ENCODE results near the gene SMAD6. TPM values are rescaled to one million over a fixed set of nuclear protein-coding genes. Genes with fewer than 3 reads are reported as not detected.

SMAD6 gene
- total RNA-seq, 1 experiment from 2014 or later: 6.6 TPM

GRCh38 chr15:66692808-66693596 lies 9.0 kb upstream of the SMAD6 start:
- ChIA-PET POLR2A (no interaction called here), CTCF (no interaction called here), RAD21 (ENCODE audit: low non-redundant PET in 1 of 2, low total read pairs in 2 of 2, uncharacterized antibody in 2 of 2, unreplicated experiment in 2 of 2) (interaction anchor here in 1 of 2 experiments (0.6 kb wide), 1 partner anchor 96 kb away, joined by 3 read pairs; no protein-coding TSS in a partner anchor)
- Histone ChIP-seq H3K4me2 (ENCODE audit: low read length) (no peak overlapping the region), H3K9me2 (ENCODE audit: insufficient read depth) (no peaks in the 10 kb centered on the region), H3K9me3 (ENCODE audit: control insufficient read depth in 1 of 2, insufficient read depth in 1 of 2, low read depth in 1 of 2, low read length in 2 of 2) (no peaks in the 10 kb centered on the region), H3K9ac (ENCODE audit: low read length) (no peak overlapping the region), H4K20me1 (ENCODE audit: insufficient read depth) (no peaks in the 10 kb centered on the region), H3K27ac (ENCODE audit: low read depth, low read length) (no peak overlapping the region), H3K4me1 (ENCODE audit: control insufficient read depth in 1 of 2, insufficient read depth in 2 of 2, low read length in 2 of 2) (peaks cover 1 to 8% of the 10 kb centered on the region in 2 experiments; a peak in 3 of 4 replicates), H3K27me3 (ENCODE audit: insufficient read depth, low read length) (no peaks in the 10 kb centered on the region), H3K4me3 (replicated peaks in 1 of 2; ENCODE audit: low read depth in 1 of 2, low read length in 2 of 2) (no peak overlapping the region), H3K36me3 (ENCODE audit: control insufficient read depth in 1 of 2, insufficient read depth in 2 of 2, low read length in 2 of 2) (no peaks in the 10 kb centered on the region), H3K79me2 (ENCODE audit: insufficient read depth, low read length) (no peaks in the 10 kb centered on the region), H2AFZ (ENCODE audit: low read depth, low read length, poor library complexity, severe bottlenecking) (no peak overlapping the region)
- no peak for TF ChIP-seq ZNF274 (IDR thresholded peaks at IDR 0.05; ENCODE audit: low read depth, low read length)
- TF ChIP-seq ELF1 (IDR thresholded peaks at IDR 0.05; ENCODE audit: borderline replicate concordance, low read depth): no peak
- TF ChIP-seq CBX3 (IDR thresholded peaks at IDR 0.05; ENCODE audit: low read depth): no peak
- TF ChIP-seq MAX (IDR thresholded peaks at IDR 0.05): no peak
- TF ChIP-seq ZFX (IDR thresholded peaks at IDR 0.05): no peak
- no peak for TF ChIP-seq CEBPB (IDR thresholded peaks at IDR 0.05; ENCODE audit: low read depth)
- TF ChIP-seq REST (IDR thresholded peaks at IDR 0.05; ENCODE audit: low read depth): no peak
- no peak for TF ChIP-seq CTCF (IDR thresholded peaks at IDR 0.05 in 2 of 3, conservative IDR thresholded peaks at IDR 0.05 in 1 of 3; ENCODE audit: borderline replicate concordance in 1 of 3, insufficient read depth in 1 of 3, low read depth in 2 of 3, low read length in 2 of 3)
- no peak for TF ChIP-seq POLR2AphosphoS5 (IDR thresholded peaks at IDR 0.05; ENCODE audit: low read depth, low read length)
- TF ChIP-seq ATF3 (IDR thresholded peaks at IDR 0.05): no peak
- no peak for TF ChIP-seq ZBTB33 (IDR thresholded peaks at IDR 0.05; ENCODE audit: extremely low read depth, insufficient replicate concordance, low read length)
- no peak for TF ChIP-seq JUND (IDR thresholded peaks at IDR 0.05)
- no peak for TF ChIP-seq EZH2phosphoT487 (IDR thresholded peaks at IDR 0.05; ENCODE audit: borderline replicate concordance)
- TF ChIP-seq TCF7L2 (IDR thresholded peaks at IDR 0.05; ENCODE audit: borderline replicate concordance, extremely low read depth, insufficient read depth, insufficient read length): no peak
- no TSS peak for BruUV-seq (replicated peaks)
- no peak for DNase-seq (ENCODE audit: low read depth, low spot score)
- ATAC-seq: no peak
- intact Hi-C loops (cut with micrococcal nuclease): no loop called here

Measured in HCT116 (cell line).